Activated naive CD8-positive, alpha-beta T cell treated with anti-CD3 and anti-CD28 coated beads, Interleukin-2, amount 50 U/mL, for 16 hours (primary cell): ENCODE results near the gene ZFAND3.
"Not testable (repeated sequence)": the region's sequence is repeated elsewhere in the genome, so short reads cannot be mapped to it uniquely, and the experiment has no call there.

Experiments
- DNase-seq: peaks from one replicate; pipeline ENCODE4 v3.0.0-alpha.2; 2020; ENCODE audit warnings: low read depth, low spot score

The ZFAND3 gene

GRCh38 chr6:38049861-38050397, 230.4 kb downstream of the ZFAND3 start:
- not testable (repeated sequence) for DNase-seq

- no peak for DNase-seq
Observed at GRCh38 chr6:38051819-38052434, 232.4 kb downstream of the ZFAND3 start.

GRCh38 chr6:38054527-38055202, 235.1 kb downstream of the ZFAND3 start:
- no peak for DNase-seq

DNA sequence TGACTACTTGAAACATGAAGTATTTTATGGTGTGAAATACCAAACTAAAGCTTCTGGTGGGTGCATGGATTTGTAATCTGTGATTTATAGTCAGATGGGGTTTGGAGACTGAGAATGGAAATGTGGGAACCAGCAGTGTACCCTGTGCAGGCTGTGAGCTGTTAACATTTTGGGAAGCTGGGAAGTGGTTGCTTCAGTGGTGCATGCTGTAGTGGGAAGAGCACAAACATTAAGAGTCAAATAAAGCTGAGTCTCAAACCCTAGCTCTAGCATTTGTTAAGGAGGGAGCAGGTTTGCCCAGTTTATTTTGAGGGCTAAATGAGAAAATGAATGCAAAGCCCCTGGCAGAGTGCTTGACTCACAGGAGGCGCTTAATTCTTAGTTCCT, 235.7 kb downstream of the ZFAND3 start:
- no peak for DNase-seq

DNA sequence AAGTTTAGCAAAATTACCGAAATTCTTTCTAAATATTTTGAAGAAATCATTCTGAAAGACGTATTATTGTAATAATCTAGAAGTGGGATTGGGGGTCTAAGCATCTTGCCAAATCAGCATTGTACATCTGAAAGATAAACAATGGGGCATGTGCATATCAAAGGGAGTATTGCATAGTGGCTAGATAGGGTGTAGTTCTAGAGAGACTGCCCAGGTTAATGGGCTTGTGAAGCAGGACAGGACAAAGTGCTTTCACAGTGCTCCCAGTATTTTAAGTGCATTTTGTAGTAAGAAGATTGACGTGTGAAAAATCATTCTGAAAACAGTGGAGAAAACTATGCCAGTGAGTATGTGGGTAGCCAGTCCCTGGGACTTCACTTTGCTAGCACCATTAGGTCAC, 236.8 kb downstream of the ZFAND3 start:
- DNase-seq = no peak

GRCh38 chr6:38057994-38058393, 238.5 kb downstream of the ZFAND3 start:
- peak; percentile 27 for DNase-seq

DNA sequence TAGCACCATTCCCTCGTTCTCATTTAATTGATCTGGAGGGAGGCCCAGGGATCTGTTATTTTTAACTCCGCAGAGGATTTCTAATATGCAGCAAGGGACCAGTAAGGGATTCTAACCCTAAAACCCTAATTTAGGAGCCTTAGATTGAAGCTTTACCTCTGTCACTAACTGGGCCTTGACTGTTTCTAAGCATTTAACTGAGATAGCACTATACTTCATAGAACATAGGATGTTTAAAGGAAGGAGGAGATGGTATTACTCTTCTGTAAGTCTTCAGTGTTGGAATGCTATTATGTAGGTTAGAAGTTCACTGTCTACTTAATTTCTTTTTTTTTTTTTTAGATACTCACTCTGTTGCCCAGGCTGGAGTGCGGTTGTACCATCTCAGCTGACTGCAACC, 242.5 kb downstream of the ZFAND3 start:
- no peak for DNase-seq

DNA sequence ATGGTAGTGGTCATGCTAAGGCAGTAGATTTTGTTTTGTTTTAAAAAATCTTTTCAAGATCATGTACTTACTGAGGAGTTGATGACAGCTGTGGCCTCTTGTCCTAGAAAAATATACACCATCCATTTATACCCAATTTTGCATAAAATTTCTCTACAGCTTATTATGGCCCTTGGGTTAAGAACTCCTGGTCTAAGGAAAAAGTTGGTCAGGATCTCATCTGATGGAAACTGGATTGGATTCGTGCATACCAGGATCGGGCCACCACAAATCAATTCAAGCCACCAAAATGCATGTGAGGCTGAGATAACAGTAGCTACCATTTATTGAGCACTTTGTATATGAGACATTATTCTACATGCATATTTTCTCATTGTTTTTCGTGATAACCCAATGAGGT, 244.4 kb downstream of the ZFAND3 start:
- DNase-seq = no peak

DNA sequence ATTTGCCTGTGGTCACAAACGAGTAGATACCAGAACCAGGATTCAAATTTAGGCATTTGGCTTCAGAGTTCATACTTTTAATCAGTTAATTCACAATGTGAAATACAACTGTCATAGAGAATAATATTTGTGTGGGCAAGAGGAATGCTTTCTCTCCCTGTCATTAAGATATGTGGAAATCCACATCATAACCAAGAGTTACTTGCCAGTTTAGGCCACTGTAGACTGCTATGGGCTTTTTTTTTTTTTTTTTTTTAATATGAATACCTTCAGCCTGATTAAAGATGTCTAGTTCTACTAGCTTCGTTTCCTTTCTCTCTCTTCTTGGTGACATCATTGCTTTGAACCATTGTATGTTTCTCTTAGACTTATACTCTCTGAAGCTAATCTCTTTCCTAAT, 244.9 kb downstream of the ZFAND3 start:
- DNase-seq = no peak

- no peak for DNase-seq
Observed at GRCh38 chr6:38065734-38066305, 246.3 kb downstream of the ZFAND3 start.

DNA sequence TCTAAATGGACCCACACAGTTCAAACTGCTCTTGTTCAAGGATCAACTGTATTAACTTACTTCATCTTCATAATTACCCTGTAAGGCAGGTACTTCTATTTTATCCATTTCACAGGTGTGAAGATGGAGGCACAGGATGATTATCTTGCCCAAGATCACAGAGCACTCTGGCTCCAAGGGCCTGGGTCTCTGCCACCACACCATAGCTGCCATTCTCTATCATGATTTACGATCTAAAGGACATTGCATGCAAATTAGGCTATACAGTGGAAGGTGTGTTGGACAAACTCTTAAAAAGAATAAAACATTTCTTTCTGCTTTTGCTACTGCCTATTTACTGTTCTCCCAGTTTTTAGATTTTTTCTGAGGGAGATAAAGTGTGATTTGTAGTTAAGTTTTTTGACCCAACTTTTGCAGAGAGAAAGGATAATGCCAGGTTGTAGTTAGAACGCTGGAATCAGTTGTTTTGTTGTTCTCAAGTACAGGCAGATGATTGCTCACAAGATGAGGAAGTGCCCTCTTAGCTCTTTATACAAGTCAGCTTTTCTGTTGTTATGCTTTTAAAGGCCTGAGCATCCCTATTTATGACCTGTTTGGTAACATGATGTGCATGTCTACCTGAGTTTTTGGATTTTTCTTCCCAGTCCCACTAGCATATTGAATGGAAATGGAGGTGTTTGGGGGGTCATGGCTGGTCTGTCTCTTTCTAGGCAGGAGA, 247.9 kb downstream of the ZFAND3 start:
- no peak for DNase-seq

DNA sequence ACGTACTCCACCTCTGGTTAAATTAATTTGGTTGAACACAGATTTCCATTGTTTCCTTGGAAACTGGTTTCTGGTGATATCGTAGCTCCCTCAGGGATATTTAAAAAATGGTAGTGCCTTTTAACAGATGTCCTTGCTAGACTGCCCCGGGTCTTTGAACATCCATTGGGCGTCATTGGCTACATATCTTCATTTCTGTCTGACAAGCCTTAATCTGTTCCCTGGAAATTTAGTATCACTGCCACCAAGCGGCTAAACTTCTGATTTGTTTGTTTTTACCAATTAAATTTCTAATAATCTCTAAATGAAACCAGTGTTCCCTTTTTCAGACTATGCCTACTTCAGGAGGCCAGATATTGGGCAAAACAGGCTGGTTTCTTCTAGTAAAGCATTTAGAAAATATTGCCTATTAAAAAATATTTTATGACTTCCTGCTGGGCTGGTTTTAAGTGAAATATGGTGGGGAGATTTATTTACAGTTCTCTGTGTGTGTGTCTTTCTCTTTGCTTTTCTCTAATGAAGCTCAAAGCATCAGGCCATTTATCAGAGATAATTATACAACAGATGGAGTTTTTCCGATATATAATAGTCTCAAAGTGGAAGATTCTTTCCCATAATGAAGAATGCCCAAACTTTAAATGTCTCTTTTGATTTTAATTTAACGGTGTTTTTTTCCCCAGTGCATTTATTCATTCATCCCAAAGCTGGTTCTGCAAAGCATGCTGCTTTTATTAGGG, 249.5 kb downstream of the ZFAND3 start:
- no peak for DNase-seq

DNA sequence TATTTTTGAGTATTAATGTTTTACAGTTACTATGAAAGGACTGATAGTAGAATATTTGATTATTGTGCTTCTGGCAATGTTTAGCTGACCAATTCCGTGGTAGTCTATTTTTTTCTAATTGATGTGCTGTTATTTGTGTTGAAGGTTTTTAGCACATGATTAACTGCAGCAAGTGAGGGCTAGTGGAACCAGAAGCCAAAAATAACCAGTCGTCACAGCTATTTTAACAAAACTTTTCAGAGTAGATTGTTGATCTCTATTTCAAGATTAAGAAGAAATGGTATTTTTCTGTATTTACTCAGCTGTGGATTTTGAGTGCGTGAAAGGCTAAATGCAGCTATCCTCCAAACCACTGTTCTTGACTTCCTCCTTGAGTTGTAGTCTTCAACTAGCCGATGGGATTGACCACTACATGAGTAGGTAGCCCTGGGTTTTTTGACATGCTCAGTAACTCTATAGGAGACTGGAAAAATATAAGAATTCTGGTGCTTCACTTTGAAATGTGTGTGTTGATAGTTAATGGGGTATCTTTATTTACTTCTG, 258.0 kb downstream of the ZFAND3 start:
- no peak for DNase-seq

DNA sequence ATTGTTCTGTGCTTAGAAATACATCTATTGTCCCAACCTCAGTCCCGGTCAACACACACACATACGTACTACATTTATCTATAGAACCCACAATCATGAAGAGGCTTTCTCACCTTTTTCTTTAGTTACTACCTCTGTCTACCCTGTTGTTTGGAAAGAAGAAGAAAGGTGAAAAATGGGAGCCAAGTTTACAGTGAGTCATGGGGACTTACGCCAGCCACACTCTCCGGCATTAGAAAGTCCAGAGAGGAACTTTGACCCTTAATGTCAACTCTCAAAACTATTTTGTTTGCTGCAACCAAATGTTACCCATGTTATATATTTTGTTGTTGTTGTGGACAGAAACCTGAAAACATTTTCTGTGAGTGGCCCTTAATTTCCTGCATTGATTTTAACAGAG, 259.1 kb downstream of the ZFAND3 start:
- no peak for DNase-seq

DNA sequence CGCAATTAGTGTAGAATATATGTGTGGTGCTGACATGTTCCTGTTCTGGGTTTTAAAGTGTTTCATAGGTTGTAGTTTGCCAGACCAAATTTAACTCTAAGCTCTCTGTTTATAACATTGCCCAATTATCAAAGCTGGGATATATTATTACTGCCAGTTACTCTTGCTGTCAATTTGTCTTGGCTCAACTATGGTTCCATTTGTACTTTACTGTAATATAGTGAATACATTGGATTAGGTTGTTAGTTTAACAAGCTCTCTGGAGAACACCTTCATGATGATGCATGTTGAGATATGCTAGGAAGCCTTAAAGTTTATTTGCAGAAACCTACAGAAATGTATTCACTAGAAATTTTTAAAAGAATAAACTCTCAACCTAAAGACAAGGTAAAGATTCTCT, 259.6 kb downstream of the ZFAND3 start:
- no peak for DNase-seq

DNA sequence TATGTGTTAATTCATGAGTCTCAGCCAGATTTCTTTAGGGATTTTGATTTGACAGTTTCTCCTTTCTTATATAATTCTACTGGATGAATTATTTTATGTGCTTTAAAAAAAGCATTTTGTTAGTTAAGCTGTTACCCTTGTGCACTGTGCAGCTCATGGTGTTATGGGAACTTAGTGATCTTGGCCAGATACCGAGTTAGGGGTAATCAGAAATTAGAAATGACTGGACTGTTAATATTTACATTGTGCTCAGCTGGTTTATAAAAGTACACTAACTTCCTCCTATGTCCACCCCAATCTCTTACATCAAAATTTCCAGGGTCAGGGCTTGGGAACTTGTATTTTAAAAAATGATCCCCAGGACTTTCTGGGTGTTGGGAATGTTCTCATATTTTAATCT, 260.0 kb downstream of the ZFAND3 start:
- no peak for DNase-seq

DNA sequence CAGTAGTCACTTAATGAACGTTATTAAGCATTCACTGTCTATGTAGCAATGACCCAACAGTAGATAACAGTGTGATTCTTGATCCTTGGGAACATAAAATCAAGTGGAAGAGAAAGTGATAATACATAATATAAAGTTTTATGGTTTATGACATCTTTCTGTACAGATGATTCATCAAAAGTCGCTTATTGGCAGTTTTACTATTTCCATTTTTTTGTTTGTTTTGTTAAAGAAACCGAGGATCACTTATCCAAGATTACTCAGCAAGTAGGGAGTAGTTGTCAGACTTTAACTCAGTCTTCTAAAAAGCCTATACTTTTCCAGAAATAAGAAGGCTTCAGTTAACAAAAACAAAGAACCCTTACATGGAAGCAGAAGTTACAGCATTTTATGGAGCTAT, 260.8 kb downstream of the ZFAND3 start:
- DNase-seq = no peak

GRCh38 chr6:38080889-38081288, 261.4 kb downstream of the ZFAND3 start:
- no peak for DNase-seq

DNA sequence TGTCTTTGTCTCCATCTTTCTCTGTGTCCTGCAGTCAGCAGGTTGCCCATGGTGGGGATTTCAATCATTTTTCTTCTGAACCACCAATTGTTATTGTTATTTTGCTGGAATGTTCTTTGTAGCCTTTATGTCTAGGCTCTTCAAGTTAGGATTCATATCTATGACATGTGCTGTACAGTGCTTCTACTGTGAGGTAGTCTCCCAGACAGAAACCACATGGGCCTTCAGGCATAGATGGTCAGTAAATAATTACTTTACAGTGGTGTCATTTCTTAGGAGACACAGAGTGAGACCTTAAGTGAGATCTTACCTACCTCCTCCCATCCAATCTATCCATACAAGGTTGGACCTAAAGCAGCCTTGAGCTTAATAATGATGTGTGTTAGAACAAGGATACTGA, 265.5 kb downstream of the ZFAND3 start:
- DNase-seq = no peak

DNA sequence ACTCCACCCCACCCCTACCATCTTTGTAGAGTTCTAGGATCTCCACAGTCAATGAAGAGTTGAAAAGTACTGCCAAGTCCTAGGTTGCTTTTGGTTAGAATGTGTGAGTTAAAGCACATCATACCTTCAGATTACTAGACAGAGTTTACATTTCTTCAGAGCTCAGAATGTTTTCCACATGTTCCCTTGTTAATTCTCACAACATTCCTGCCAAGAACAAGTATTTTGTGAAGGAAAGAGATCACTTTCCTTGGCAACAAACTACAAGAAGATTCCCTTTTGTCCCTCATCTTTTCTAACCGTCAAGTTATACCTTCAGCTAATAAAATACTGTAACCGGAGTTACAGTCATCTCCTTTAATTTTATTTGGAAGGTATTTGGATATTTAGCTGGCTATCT, 266.8 kb downstream of the ZFAND3 start:
- DNase-seq = no peak

DNA sequence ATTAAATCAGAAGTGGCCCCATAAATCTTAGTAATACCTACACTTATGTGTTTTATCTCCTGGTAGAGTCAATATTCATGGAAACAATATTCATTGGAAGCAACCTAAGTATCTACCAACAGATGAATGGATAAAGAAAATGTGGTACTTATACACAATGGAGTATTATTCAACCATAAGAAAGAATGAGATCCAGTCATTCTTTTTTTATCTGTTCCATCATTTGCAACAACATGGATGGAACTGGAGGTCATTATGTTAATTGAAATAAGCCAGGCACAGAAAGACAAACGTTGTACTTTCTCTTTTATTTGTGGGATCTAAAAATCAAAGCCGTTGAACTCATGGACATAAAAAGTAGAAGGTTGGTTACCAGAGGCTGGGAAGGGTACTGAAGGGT, 268.5 kb downstream of the ZFAND3 start:
- DNase-seq = no peak

DNA sequence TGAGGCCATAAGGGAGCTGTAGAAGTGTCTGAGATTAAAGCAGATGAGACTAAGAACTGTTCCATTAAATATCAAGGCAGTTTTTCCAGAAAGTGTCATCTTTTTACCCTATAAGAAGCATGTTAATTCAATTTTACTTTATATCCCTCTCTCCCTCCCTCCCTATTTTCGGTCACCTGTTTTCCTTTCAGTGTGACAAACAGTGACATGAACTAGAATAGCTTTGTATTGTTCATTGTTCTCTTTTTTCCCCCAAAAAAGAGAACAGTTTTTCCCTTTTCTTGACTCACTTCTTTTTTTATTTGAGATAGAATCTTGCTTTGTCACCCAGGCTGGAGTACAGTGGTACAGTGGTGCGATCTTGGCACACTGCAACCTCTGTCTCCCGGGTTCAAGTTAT, 269.3 kb downstream of the ZFAND3 start:
- no peak for DNase-seq
